Stimulated activated CD8-positive, alpha-beta memory T cell treated with anti-CD3 and anti-CD28 coated beads, Interleukin-2, amount 100 ng/mL, for 1 hour (primary cell): ENCODE measurements around the gene THADA.
"Not testable (repeated sequence)": the region's sequence is repeated elsewhere in the genome, so short reads cannot be mapped to it uniquely, and the experiment has no call there.

Experiments
- DNase-seq, 2 donors: peaks; one replicate each; pipeline ENCODE4 v3.0.0-alpha.2; 2020; ENCODE audit warnings: low read depth in 2 of 2

THADA gene

GRCh38 chr2:43541165-43541564 is 54.7 kb downstream of the THADA start:
- no peak for DNase-seq

DNA sequence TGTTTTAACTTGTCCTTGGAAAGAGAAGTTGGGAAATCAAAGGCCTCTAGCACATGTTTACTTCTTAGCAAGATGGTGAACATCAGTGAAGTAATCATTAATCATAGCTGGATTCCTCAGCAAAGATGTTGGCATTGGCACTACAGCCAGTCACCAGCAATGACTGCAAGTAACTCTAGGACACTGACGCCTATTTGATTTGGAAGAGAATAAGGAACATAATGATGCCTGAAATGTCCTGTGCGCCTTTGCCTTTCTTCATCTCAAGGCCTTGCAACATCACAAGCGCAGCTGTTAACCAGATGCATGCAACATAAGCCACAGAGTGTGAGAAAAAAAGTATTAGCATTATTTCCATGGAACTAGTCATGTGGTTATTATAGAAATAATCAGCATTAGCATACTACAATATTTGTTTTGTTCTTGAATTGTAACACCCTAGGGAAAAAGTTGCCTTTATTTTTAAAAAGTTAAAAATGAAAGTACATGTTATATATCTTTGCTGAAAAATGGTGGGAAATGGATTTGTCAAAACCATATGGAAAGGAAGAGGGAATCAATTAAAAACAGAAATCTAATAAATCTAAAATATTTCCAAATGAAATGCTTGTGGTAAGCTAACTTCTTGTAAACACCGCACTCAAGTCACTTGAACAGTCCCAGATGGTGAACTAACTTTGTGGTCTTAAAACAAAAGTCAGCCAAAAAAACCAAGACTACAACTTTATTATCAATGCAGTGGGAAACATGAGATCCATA is 55.6 kb downstream of the THADA start:
- DNase-seq: no peak

- no peak for DNase-seq
Observed at GRCh38 chr2:43539436-43539835, 56.4 kb downstream of the THADA start.

- no peak for DNase-seq
Observed at GRCh38 chr2:43538034-43538670, 57.7 kb downstream of the THADA start.

DNA sequence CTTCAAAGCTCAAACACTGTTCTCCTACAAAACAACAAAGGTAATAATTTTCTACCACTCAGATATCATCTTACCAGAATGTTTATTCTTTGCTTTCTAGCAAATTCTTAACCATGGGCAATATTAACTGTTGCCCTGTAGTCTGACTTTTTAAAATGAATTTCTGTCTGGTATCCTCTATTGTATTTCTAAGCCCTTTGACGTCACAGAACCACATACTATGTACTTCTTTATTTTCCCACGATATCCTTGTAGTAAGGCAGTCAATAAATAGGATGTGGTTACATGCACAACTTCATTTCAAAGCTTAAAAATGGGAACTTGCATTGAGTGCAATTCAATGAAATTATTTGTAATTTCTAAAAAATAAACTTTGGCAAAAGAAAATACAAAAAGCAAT is 58.7 kb downstream of the THADA start:
- DNase-seq: no peak

GRCh38 chr2:43534569-43534968 is 61.3 kb downstream of the THADA start:
- DNase-seq: no peak

GRCh38 chr2:43532572-43532971 is 63.3 kb downstream of the THADA start:
- not testable (repeated sequence) for DNase-seq

DNA sequence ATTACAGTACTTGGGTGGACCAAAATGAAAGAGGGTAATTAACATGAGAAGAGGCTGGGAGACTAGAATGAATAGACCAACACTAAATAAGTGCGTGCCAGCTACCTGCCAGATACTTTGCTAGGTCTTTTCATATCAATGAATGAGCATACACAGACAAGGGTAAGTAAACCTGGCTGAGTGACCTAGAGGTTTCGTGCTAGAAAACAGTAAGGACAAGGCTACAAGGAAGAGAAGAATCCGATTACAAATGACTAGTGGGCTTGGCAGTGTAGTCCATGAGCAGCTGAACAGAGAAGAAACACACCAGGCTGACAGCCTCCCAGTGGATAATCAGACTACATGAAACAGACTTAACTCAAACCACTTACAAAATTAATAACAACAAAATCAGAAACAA is 64.6 kb downstream of the THADA start:
- no peak for DNase-seq

DNA sequence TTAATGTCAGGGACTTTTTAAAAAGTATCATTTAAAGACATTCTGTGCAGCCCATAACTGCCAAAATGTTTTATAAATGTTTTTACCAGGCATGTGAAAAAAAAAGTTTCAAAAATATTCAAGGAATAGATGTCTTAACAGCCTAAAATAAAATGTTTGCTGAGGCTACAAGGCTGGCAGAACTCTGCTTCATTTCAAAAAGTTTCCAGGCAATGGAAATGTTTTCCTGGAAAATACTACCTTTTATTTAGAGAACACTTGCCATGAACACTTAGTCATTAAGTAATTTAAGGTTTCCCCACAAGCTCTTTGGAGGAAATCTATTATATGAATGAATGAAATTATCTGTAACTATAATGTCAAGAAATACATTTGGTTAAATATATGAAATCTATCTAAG is 68.8 kb downstream of the THADA start:
- no peak for DNase-seq

DNA sequence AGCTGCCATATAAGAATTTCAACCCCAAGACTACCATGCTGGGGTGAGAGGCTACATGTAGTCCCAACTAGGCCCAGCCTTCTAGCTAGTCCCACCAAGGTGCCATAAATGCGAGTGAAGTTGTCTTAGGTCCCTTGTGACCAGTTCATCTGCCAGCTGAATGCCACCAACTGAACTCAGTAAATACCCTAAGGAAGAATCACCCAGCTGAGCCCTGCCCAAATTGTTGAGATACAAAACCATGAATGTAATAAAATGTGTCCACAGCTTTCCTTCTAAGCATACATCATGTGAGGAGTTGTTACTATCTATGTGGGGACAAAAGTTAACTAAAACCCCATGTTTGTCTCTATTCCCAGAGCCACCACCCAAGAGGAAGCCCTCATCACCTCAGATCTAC is 70.3 kb downstream of the THADA start:
- no peak for DNase-seq

- DNase-seq: no peak
Observed at GRCh38 chr2:43524177-43524965, 71.5 kb downstream of the THADA start.

DNA sequence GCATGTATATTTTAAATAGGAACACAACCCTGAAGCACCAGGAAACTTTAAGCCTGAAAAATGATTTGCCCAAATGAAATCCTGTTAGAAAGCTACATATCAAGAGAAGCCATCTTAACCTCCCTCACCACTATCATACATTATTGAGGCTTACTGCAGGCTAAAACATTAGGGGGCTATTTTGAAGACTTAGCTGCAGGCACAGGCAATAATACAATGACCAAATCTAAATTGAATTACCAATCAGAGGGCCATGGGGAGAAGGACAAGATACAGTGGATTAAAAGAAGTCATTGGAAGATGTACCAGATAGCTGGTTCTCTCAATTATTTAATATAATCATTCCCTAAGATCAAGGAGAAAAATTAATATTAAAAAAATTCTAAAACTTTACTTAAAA is 73.7 kb downstream of the THADA start:
- DNase-seq: no peak

DNA sequence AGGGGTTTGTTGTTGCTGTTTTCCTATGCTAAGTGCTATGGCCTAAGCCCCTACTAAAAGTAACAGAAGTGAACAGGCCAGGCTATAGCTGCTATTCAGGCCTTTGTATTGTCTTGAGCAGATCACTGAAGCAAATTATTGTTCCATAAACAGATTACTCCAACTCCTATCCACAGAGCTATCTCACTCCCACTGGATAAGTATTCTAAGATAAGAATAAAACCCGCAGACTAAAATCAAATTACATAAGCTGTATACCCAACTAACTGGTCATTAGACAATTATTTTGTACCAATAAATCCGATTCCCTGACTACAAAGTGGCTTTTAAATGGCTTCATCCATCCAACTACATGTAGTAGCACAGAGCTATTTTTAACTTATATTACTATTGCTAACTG is 74.3 kb downstream of the THADA start:
- DNase-seq: no peak

DNA sequence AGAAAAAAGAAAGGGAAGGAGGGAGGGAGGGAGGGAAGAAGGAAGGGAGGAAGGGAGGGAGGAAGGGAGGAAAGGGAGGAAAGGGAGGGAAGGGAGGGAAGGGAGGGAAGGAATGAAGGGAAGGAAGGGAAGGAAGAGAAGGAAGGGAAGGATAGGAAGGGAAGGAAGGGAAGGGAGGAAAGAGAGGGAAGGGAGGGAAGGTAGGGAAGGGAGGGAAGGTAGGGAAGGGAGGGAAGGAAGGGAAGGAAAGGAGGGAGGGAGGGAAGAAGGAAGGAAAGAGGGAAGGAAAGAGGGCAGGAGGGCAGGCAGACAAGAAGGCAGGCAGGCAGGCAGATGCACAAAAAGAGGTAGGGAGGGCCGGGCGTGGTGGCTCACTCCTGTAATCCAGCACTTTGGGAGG is 74.9 kb downstream of the THADA start:
- no peak for DNase-seq

- DNase-seq: no peak
Observed at GRCh38 chr2:43519643-43520221, 76.1 kb downstream of the THADA start.

DNA sequence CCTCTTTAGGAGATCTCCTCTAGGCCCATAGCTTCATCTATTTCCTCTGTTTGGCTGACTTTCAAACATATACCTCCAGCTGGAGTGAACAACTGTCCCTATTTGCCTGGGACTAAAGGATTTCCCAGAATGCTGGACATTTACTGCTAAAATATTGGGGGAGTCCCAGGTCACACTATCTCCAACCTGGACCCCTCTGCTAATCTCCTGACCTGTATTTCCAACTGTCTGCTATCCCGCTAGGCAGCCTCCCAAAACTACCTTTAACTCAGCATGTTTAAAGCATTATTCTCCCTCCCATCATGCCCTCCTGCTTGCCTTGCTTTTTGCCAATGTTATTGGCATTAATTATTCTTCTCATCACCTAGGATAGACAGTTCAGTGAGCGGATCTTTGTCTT is 77.1 kb downstream of the THADA start:
- DNase-seq: no peak

DNA sequence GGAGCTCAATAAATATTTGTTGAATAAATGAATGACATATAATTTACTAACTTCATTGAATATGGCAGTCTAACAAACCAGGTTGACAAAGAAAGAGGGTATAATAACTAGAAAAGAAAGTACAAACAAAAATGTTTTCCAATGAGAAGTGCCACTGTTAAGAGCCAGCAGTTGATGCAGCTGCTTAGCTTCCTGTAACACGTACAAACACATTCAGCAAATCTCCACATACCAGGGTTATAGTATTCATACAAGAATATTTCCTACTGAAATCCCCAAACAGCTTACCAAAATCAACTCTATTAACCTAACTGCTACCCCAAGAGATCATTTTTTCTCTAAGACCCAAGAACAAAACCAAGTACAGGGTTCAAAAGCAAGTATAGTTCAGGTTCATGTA is 77.7 kb downstream of the THADA start:
- no peak for DNase-seq

GRCh38 chr2:43515807-43516497 is 79.9 kb downstream of the THADA start:
- no peak for DNase-seq

DNA sequence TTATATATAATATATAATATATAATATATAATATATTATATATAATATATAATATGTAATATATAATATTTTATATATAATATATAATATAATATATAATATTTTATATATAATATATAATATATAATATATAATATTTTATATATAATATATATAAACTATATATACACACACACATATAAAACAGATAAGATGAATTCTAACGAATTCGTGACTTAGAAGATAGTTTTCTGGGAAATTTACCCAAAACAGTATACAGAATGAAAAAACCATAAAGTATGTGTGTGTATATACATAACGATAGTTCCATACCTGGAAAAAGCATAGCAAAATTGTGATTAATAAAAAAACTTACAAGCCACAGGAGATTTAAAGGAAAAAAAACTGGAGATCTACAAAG is 80.6 kb downstream of the THADA start:
- no peak for DNase-seq

GRCh38 chr2:43513796-43514195 is 82.0 kb downstream of the THADA start:
- no peak for DNase-seq

- DNase-seq: no peak
Observed at GRCh38 chr2:43513216-43513615, 82.6 kb downstream of the THADA start.

- no peak for DNase-seq
Observed at GRCh38 chr2:43511199-43511598, 84.6 kb downstream of the THADA start.
